Activated CD4-positive, alpha-beta T cell treated with anti-CD3 and anti-CD28 coated beads, Interleukin-2, amount 10 ng/mL, durations not matched to agents 24 days and 14 days (primary cell): ENCODE results near the gene MRPL38. TPM values are rescaled to one million over a fixed set of nuclear protein-coding genes. Genes with fewer than 3 reads are reported as not detected.

Experiments used
- DNase-seq: peaks from one replicate; pipeline ENCODE4 v3.0.0; 2022
- H3K27ac Mint-ChIP-seq: one replicate; pipeline ENCODE4 v1.8.0; 2022; ENCODE audit warnings: mild to moderate bottlenecking, mixed read lengths
- H3K27me3 Mint-ChIP-seq: one replicate; pipeline ENCODE4 v1.8.0; 2022; ENCODE audit warnings: mixed read lengths
- H3K36me3 Mint-ChIP-seq: one replicate; pipeline ENCODE4 v1.8.0; 2022; ENCODE audit warnings: low read depth, mild to moderate bottlenecking, mixed read lengths
- H3K4me1 Mint-ChIP-seq: one replicate; pipeline ENCODE4 v1.8.0; 2021; ENCODE audit warnings: mixed read lengths
- H3K4me3 Mint-ChIP-seq: one replicate; pipeline ENCODE4 v1.8.0; 2022; ENCODE audit warnings: mild to moderate bottlenecking, moderate library complexity, mixed read lengths
- H3K9me3 Mint-ChIP-seq: one replicate; pipeline ENCODE4 v1.8.0; 2021; ENCODE audit warnings: mixed read lengths
- intact Hi-C: fragments of 100-400 bp; cut with micrococcal nuclease; formaldehyde crosslinking; loops from one replicate; pipeline ENCODE4 v1.15.1; 2023
- total RNA-seq: library from RNA; stranded (reverse); gene quantifications from 2 replicates; pipeline ENCODE4 v1.2.3, GENCODE V29; 2022

MRPL38 gene
- total RNA-seq, 1 donor from 2014 or later, result 157 TPM

GRCh38 chr17:75898065-75898464, 6.6 kb downstream of the MRPL38 start:
- DNase-seq, result no peak
- Mint-ChIP-seq H3K36me3 (peaks cover 35% of the 10 kb centered on the region), H3K27ac (peak overlapping the region; percentile 25), H3K9me3 (no peaks in the 10 kb centered on the region), H3K4me1 (peaks cover 22% of the 10 kb centered on the region), H3K27me3 (no peaks in the 10 kb centered on the region), H3K4me3 (peak overlapping the region; percentile 72)
- intact Hi-C loops, result loop anchor here (5.0 kb wide), 1 partner anchor 121 kb away; a partner anchor contains a TSS

GRCh38 chr17:75897160-75898019, 7.3 kb downstream of the MRPL38 start:
- Mint-ChIP-seq H3K4me1 (peaks cover 22% of the 10 kb centered on the region), H3K4me3 (peak overlapping the region; percentile 72), H3K27me3 (no peaks in the 10 kb centered on the region), H3K36me3 (peaks cover 35% of the 10 kb centered on the region), H3K27ac (peak overlapping the region; percentile 79), H3K9me3 (no peaks in the 10 kb centered on the region)
- DNase-seq, result no peak
- intact Hi-C loops, result loop anchor here (2.0 to 5.0 kb wide), 2 partner anchors 21 to 120 kb away; a partner anchor contains a TSS

- H3K4me1 Mint-ChIP-seq, result peaks cover 22% of the 10 kb centered on the region
- intact Hi-C loops, result loop anchor here (1.0 to 5.0 kb wide), 3 partner anchors 9 to 119 kb away; a partner anchor contains a TSS
- peak within 1 kb of the TSS; percentile 94 for H3K4me3 Mint-ChIP-seq
- peaks cover 31% of the 10 kb centered on the region for H3K36me3 Mint-ChIP-seq
- peak within 1 kb of the TSS; percentile 89 for H3K27ac Mint-ChIP-seq
- DNase-seq, result peak; percentile 94
- H3K9me3 Mint-ChIP-seq, result no peaks in the 10 kb centered on the region
- no peaks in the 10 kb centered on the region for H3K27me3 Mint-ChIP-seq
Measured at GRCh38 chr17:75896415-75897159, 8.1 kb downstream of the MRPL38 start, which contains the start of gene TRIM65. Gene TRIM65, minus strand, starts transcription at chr17:75896951. Its CDS starts 14 bp downstream, at chr17:75896937.

- H3K9me3 Mint-ChIP-seq, result no peaks in the 10 kb centered on the region
- peak overlapping the region; percentile 94 for H3K4me3 Mint-ChIP-seq
- H3K27ac Mint-ChIP-seq, result peak overlapping the region; percentile 89
- no peak for DNase-seq
- H3K36me3 Mint-ChIP-seq, result peaks cover 28% of the 10 kb centered on the region
- peaks cover 22% of the 10 kb centered on the region for H3K4me1 Mint-ChIP-seq
- intact Hi-C loops, result loop anchor here (1.0 to 5.0 kb wide), 3 partner anchors 10 to 118 kb away; a partner anchor contains a TSS
- no peaks in the 10 kb centered on the region for H3K27me3 Mint-ChIP-seq
Measured at GRCh38 chr17:75895370-75896155, 9.1 kb downstream of the MRPL38 start.

- peak overlapping the region; percentile 64 for H3K4me3 Mint-ChIP-seq
- H3K36me3 Mint-ChIP-seq, result peaks cover 29% of the 10 kb centered on the region
- H3K27ac Mint-ChIP-seq, result peak overlapping the region; percentile 79
- peaks cover 26% of the 10 kb centered on the region for H3K4me1 Mint-ChIP-seq
- DNase-seq, result no peak
- no peaks in the 10 kb centered on the region for H3K9me3 Mint-ChIP-seq
- no peaks in the 10 kb centered on the region for H3K27me3 Mint-ChIP-seq
- intact Hi-C loops, result no loop called here
Measured at GRCh38 chr17:75894049-75894733, 10.5 kb downstream of the MRPL38 start.

GRCh38 chr17:75893305-75894048, 11.2 kb downstream of the MRPL38 start:
- H3K4me3 Mint-ChIP-seq, result peak overlapping the region; percentile 64
- intact Hi-C loops, result no loop called here
- no peaks in the 10 kb centered on the region for H3K9me3 Mint-ChIP-seq
- peaks cover 26% of the 10 kb centered on the region for H3K4me1 Mint-ChIP-seq
- H3K27ac Mint-ChIP-seq, result peak overlapping the region; percentile 79
- no peaks in the 10 kb centered on the region for H3K27me3 Mint-ChIP-seq
- peaks cover 26% of the 10 kb centered on the region for H3K36me3 Mint-ChIP-seq
- DNase-seq, result no peak

GRCh38 chr17:75892556-75893224, 12.0 kb downstream of the MRPL38 start:
- Mint-ChIP-seq H3K27ac (no peak overlapping the region), H3K27me3 (no peaks in the 10 kb centered on the region), H3K4me3 (no peak overlapping the region), H3K36me3 (peaks cover 24% of the 10 kb centered on the region), H3K4me1 (peaks cover 26% of the 10 kb centered on the region), H3K9me3 (no peaks in the 10 kb centered on the region)
- DNase-seq, result no peak
- intact Hi-C loops, result no loop called here

GRCh38 chr17:75891605-75892555, 12.8 kb downstream of the MRPL38 start:
- H3K4me1 Mint-ChIP-seq, result peaks cover 22% of the 10 kb centered on the region
- no peak overlapping the region for H3K27ac Mint-ChIP-seq

GRCh38 chr17:75891022-75891604, 13.6 kb downstream of the MRPL38 start:
- Mint-ChIP-seq H3K27ac (no peak overlapping the region), H3K4me3 (no peak overlapping the region), H3K9me3 (no peaks in the 10 kb centered on the region), H3K4me1 (peaks cover 22% of the 10 kb centered on the region), H3K36me3 (peaks cover 27% of the 10 kb centered on the region), H3K27me3 (no peaks in the 10 kb centered on the region)
- DNase-seq, result no peak
- intact Hi-C loops, result no loop called here

More at GRCh38 chr17:75891605-75892555, 12.8 kb downstream of the MRPL38 start:
- no peaks in the 10 kb centered on the region for H3K9me3 Mint-ChIP-seq
- H3K4me3 Mint-ChIP-seq, result no peak overlapping the region
- intact Hi-C loops, result no loop called here
- no peak for DNase-seq
- no peaks in the 10 kb centered on the region for H3K27me3 Mint-ChIP-seq
- H3K36me3 Mint-ChIP-seq, result peaks cover 24% of the 10 kb centered on the region

- H3K36me3 Mint-ChIP-seq, result peaks cover 19% of the 10 kb centered on the region
- H3K27ac Mint-ChIP-seq, result peak overlapping the region; percentile 34
- DNase-seq, result no peak
- peaks cover under 1% of the 10 kb centered on the region for H3K27me3 Mint-ChIP-seq
- H3K4me3 Mint-ChIP-seq, result no peak overlapping the region
- no peaks in the 10 kb centered on the region for H3K9me3 Mint-ChIP-seq
- H3K4me1 Mint-ChIP-seq, result peaks cover 13% of the 10 kb centered on the region
- intact Hi-C loops, result no loop called here
Measured at GRCh38 chr17:75889454-75889853, 15.2 kb downstream of the MRPL38 start.

GRCh38 chr17:75888484-75888883, 16.2 kb downstream of the MRPL38 start:
- no peak for DNase-seq
- H3K9me3 Mint-ChIP-seq, result no peaks in the 10 kb centered on the region
- H3K27ac Mint-ChIP-seq, result no peak overlapping the region
- peaks cover 13% of the 10 kb centered on the region for H3K36me3 Mint-ChIP-seq
- H3K4me3 Mint-ChIP-seq, result no peak overlapping the region
- H3K4me1 Mint-ChIP-seq, result peaks cover 6% of the 10 kb centered on the region
- intact Hi-C loops, result no loop called here
- peaks cover 2% of the 10 kb centered on the region for H3K27me3 Mint-ChIP-seq
